HL-60 (cell line): ENCODE results near the gene PCSK5.
A peak's percentile ranks its signal among the peaks of the same experiment; 100 is the strongest.

ENCODE experiments used
- DNase-seq, 2 experiments: peaks; one replicate each; pipeline ENCODE4 v3.0.0-alpha.2; 2010 to 2020; ENCODE audit warnings: low read depth in 1 of 2, low spot score in 1 of 2
- H3K27ac ChIP-seq: fragments of 250-450 bp; sonication (Bioruptor Pico); replicated peaks from 2 replicates; pipeline ENCODE4 v1.5.1; 2020; ENCODE audit warnings: mild to moderate bottlenecking, moderate library complexity
- H3K27me3 ChIP-seq: fragments of 250-450 bp; sonication (Bioruptor Pico); 2 replicates; pipeline ENCODE4 v1.5.1; 2021; ENCODE audit warnings: mild to moderate bottlenecking, moderate library complexity; ENCODE audit not compliant: insufficient read depth, poor library complexity, severe bottlenecking
- H3K4me3 ChIP-seq: replicated peaks from 2 replicates; pipeline ENCODE4 v1.5.1; 2011; ENCODE audit warnings: mild to moderate bottlenecking, control low read depth, low read length; ENCODE audit not compliant: insufficient read depth
- GABPA ChIP-seq: IDR thresholded peaks from 2 replicates; pipeline ENCODE4 v1.6.1; 2012; ENCODE audit warnings: low read depth
- POLR2AphosphoS5 ChIP-seq: IDR thresholded peaks from 2 replicates; pipeline ENCODE4 v1.6.1; 2012; ENCODE audit warnings: low read depth
- SPI1 ChIP-seq: IDR thresholded peaks from 2 replicates; pipeline ENCODE4 v1.6.1; 2012; ENCODE audit warnings: low read depth, mild to moderate bottlenecking, borderline replicate concordance
- TF ChIP-seq, protein P1 (sequence below): IDR thresholded peaks from 2 replicates; pipeline ENCODE4 v1.6.1; 2012; ENCODE audit warnings: low read depth; ENCODE audit not compliant: insufficient replicate concordance
- TF ChIP-seq, protein P2 (sequence below): IDR thresholded peaks from one replicate; pipeline ENCODE4 v1.5.1; 2011; ENCODE audit warnings: low read length, control low read depth, inconsistent platforms; ENCODE audit not compliant: insufficient read depth

The PCSK5 gene

DNA sequence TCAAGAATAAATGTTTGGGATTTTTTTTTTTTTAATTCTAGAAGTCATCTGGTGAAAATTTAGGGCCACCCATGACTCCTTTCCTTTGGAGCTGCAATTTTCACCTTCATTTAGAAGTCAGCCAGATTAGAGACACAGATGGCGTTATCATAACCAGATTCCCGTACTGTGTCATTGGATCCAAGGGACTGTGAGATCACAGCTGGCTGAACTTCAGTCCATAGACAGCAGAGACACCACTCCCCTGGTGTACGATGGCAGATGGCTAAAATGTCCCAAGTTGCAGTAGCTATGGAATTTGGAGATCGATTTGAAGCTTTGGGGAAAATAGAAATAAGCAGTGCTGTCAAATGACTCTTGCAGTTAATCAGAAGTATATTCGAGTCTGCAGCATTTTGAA, 287.5 kb downstream of the PCSK5 start:
- no peak overlapping the region for H3K27ac ChIP-seq
- H3K4me3 ChIP-seq, result no peak overlapping the region
- DNase-seq, result no peak
- no peaks in the 10 kb centered on the region for H3K27me3 ChIP-seq
- TF ChIP-seq, protein P1, sequence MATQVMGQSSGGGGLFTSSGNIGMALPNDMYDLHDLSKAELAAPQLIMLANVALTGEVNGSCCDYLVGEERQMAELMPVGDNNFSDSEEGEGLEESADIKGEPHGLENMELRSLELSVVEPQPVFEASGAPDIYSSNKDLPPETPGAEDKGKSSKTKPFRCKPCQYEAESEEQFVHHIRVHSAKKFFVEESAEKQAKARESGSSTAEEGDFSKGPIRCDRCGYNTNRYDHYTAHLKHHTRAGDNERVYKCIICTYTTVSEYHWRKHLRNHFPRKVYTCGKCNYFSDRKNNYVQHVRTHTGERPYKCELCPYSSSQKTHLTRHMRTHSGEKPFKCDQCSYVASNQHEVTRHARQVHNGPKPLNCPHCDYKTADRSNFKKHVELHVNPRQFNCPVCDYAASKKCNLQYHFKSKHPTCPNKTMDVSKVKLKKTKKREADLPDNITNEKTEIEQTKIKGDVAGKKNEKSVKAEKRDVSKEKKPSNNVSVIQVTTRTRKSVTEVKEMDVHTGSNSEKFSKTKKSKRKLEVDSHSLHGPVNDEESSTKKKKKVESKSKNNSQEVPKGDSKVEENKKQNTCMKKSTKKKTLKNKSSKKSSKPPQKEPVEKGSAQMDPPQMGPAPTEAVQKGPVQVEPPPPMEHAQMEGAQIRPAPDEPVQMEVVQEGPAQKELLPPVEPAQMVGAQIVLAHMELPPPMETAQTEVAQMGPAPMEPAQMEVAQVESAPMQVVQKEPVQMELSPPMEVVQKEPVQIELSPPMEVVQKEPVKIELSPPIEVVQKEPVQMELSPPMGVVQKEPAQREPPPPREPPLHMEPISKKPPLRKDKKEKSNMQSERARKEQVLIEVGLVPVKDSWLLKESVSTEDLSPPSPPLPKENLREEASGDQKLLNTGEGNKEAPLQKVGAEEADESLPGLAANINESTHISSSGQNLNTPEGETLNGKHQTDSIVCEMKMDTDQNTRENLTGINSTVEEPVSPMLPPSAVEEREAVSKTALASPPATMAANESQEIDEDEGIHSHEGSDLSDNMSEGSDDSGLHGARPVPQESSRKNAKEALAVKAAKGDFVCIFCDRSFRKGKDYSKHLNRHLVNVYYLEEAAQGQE, result no peak
- no peak for TF ChIP-seq SPI1

DNA sequence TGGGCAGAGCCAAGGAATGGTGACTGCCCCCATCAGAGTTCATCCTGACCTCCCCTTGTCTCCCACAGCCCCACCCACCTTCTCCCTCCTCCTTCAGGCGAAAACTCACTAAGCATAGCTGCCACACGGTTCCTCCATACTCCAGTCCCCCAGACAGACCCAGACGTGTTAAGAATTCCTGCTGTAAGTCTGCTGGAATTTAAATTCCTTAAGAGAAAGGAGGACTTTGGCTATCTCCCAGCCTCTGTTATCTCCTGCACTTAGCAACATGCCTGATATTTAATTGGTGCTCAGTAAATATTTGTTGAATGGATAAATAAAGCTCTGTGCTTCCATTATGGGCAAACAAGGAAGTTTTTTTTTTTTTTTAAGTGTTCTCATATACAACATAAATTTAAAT, 290.1 kb downstream of the PCSK5 start:
- TF ChIP-seq, protein P1, result no peak
- TF ChIP-seq POLR2AphosphoS5 (no peak), GABPA (no peak), SPI1 (no peak)
- TF ChIP-seq, protein P2, sequence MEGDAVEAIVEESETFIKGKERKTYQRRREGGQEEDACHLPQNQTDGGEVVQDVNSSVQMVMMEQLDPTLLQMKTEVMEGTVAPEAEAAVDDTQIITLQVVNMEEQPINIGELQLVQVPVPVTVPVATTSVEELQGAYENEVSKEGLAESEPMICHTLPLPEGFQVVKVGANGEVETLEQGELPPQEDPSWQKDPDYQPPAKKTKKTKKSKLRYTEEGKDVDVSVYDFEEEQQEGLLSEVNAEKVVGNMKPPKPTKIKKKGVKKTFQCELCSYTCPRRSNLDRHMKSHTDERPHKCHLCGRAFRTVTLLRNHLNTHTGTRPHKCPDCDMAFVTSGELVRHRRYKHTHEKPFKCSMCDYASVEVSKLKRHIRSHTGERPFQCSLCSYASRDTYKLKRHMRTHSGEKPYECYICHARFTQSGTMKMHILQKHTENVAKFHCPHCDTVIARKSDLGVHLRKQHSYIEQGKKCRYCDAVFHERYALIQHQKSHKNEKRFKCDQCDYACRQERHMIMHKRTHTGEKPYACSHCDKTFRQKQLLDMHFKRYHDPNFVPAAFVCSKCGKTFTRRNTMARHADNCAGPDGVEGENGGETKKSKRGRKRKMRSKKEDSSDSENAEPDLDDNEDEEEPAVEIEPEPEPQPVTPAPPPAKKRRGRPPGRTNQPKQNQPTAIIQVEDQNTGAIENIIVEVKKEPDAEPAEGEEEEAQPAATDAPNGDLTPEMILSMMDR, result no peak
- Histone ChIP-seq H3K4me3 (no peak overlapping the region), H3K27me3 (no peaks in the 10 kb centered on the region), H3K27ac (no peak overlapping the region)
- DNase-seq, result no peak

DNA sequence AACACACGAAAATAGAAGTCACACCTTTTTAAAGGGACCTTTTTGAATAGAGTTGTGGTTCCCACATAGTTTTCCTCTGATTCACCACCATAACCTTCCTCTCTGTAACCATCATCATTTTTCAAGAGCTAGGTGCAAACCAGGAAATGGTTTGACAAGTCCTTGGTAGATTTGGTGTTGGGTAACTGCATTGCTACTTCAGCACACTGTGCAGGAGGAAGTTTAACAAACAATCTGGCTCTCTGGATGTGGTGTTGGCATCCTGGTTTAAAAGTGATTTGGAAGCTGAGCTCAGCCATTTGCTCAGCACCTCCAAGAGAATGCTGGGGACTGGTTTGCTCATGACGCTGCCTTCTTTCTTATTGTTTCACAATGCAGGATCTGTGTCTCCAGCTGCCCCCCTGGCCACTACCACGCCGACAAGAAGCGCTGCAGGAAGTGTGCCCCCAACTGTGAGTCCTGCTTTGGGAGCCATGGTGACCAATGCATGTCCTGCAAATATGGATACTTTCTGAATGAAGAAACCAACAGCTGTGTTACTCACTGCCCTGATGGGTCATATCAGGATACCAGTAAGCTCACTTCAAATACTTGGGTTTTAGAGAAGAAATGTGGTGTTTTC, 290.7 kb downstream of the PCSK5 start:
- Histone ChIP-seq H3K27me3 (no peaks in the 10 kb centered on the region), H3K4me3 (no peak overlapping the region), H3K27ac (no peak overlapping the region)
- TF ChIP-seq SPI1, result peak; percentile 15; the same call in 1 of the 2 replicates
- TF ChIP-seq, protein P1, result no peak
- DNase-seq, result peak in 1 of 2 experiments; percentile 71

DNA sequence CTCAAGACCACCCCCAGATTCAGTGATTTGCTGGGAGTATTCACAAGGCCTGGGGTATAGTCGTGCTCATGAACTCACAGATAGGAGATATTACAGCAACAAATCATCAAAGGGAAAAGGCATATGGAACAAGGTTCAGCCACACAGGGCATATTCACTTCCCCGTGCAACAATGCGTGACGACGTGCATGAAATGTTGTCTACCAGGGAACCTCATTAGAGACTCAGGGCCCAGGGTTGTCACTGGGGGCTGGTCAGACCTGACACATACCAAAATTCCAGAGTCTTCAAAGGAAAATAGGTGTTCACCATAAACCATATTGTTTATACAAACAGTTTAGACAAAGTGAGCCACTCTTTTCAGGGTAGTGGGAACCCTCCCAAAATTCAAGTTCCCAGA, 291.3 kb downstream of the PCSK5 start:
- H3K4me3 ChIP-seq, result no peak overlapping the region
- DNase-seq, result no peak
- H3K27me3 ChIP-seq, result no peaks in the 10 kb centered on the region
- TF ChIP-seq SPI1 (no peak), POLR2AphosphoS5 (no peak), GABPA (no peak)
- TF ChIP-seq, protein P1, result no peak
- TF ChIP-seq, protein P2, result no peak
- no peak overlapping the region for H3K27ac ChIP-seq
